Memory B cell (primary cell): ENCODE data around the gene THBS1.

Experiments used
- ATAC-seq: fragments of 150-1000 bp; cut with Tn5 transposase; 2 replicates; pipeline ENCODE4 v1.10.0; 2021; ENCODE audit warnings: low read depth, mild to moderate bottlenecking, moderate library complexity
- DNase-seq, 2 donors: peaks; one replicate each; pipeline ENCODE4 v3.0.0; 2022; ENCODE audit warnings: low spot score in 2 of 2
- H3K27ac Mint-ChIP-seq: one replicate; pipeline ENCODE4 v1.8.0; 2022; ENCODE audit warnings: mild to moderate bottlenecking, moderate library complexity, mixed read lengths
- H3K27me3 Mint-ChIP-seq: one replicate; pipeline ENCODE4 v1.8.0; 2022; ENCODE audit warnings: mixed read lengths
- H3K36me3 Mint-ChIP-seq: one replicate; pipeline ENCODE4 v1.8.0; 2022; ENCODE audit warnings: mild to moderate bottlenecking, mixed read lengths
- H3K4me1 Mint-ChIP-seq: one replicate; pipeline ENCODE4 v1.8.0; 2022; ENCODE audit warnings: mixed read lengths
- H3K4me3 Mint-ChIP-seq: one replicate; pipeline ENCODE4 v1.8.0; 2022; ENCODE audit warnings: mild to moderate bottlenecking, moderate library complexity, mixed read lengths
- H3K9me3 Mint-ChIP-seq: one replicate; pipeline ENCODE4 v1.8.0; 2022; ENCODE audit warnings: mixed read lengths

Gene THBS1

DNA sequence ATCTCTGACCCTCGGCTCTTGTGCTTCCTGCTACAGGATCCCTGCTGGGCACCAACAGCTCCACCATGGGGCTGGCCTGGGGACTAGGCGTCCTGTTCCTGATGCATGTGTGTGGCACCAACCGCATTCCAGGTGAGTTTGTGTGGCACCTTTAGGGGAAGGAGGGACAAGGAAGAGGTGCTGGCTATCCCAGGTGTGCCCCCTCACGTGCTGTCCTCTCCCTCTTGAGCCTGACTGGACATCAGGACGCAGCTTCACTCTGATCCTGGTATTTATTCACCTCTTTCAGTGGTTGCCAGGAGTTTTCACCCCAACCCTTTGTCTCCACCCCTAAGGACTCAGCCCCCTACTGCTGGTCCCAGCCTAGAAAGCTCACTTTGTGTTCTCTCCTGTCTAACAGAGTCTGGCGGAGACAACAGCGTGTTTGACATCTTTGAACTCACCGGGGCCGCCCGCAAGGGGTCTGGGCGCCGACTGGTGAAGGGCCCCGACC, 960 bp downstream of the THBS1 start:
- Mint-ChIP-seq H3K36me3 (no peaks in the 10 kb centered on the region), H3K27me3 (peaks cover 28% of the 10 kb centered on the region), H3K4me3 (peak overlapping the region; percentile 2), H3K9me3 (no peaks in the 10 kb centered on the region), H3K4me1 (peaks cover 3% of the 10 kb centered on the region), H3K27ac (no peak overlapping the region)
- DNase-seq (no peak), ATAC-seq (no peak)

DNA sequence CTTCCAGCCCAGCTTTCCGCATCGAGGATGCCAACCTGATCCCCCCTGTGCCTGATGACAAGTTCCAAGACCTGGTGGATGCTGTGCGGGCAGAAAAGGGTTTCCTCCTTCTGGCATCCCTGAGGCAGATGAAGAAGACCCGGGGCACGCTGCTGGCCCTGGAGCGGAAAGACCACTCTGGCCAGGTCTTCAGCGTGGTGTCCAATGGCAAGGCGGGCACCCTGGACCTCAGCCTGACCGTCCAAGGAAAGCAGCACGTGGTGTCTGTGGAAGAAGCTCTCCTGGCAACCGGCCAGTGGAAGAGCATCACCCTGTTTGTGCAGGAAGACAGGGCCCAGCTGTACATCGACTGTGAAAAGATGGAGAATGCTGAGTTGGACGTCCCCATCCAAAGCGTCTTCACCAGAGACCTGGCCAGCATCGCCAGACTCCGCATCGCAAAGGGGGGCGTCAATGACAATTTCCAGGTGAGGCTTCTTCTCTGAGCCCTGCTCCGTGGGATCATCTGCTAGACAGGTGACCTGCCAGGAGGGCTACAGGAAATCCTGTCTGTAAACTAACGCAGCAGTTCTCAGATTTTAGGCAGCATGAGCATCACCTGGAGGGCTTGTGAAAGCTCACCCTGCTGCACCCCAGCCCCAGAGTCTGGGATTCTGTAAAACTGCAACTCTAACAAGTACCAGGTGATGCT, 1.6 kb downstream of the THBS1 start:
- Mint-ChIP-seq H3K27ac (no peak overlapping the region), H3K4me1 (peaks cover 3% of the 10 kb centered on the region), H3K4me3 (no peak overlapping the region), H3K36me3 (no peaks in the 10 kb centered on the region), H3K27me3 (peaks cover 28% of the 10 kb centered on the region), H3K9me3 (no peaks in the 10 kb centered on the region)
- ATAC-seq (no peak), DNase-seq (no peak)

DNA sequence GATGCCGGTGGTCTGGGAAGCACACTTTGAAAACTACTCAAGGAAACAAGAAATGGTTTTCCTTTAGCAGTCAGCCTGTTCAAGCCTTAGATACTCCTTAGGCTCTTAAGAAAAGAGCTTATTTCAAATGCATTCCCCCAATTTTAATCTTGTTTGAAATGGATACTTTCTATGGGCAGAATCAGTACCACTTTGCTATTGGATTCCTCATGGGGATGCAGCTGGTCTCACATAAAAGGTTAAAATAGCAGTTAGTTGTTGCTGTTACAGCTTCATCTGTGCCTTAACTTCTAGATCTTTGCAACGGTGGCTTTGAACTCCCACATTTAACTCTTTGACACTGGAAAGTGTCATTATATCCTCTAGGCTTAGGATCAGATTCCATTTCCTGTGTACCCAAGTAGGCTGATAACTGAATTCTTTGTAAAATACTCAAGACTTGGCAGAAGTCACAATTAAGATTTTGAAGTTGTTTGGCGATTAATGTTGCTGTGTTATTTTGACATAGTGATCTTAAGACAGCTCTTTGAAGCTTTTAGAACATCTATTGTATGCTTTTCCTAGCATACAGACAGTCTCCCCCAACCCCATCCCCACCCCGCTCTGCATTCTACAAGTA, 2.2 kb downstream of the THBS1 start:
- Mint-ChIP-seq H3K9me3 (no peaks in the 10 kb centered on the region), H3K27ac (no peak overlapping the region), H3K4me3 (no peak overlapping the region), H3K4me1 (peaks cover 3% of the 10 kb centered on the region), H3K36me3 (no peaks in the 10 kb centered on the region), H3K27me3 (peaks cover 28% of the 10 kb centered on the region)
- ATAC-seq (no peak), DNase-seq (no peak)

DNA sequence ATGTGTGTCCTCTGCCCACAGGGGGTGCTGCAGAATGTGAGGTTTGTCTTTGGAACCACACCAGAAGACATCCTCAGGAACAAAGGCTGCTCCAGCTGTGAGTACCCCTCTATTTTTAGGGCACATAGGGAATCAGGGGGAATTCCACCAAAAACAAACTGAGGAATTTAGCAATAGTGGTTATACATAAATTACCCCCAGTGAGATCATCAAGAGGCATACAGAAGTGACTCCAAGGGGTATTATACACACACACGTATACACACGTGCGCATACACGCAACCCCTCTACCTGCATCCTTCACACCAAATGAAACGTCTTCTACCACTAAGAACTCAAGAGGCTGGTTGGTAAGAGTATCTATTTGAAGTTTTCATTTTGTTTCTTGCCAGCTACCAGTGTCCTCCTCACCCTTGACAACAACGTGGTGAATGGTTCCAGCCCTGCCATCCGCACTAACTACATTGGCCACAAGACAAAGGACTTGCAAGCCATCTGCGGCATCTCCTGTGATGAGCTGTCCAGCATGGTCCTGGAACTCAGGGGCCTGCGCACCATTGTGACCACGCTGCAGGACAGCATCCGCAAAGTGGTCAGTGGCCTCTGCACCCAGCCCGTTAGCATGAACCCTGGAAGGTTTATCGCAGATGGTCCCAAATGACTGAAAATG, 2.9 kb downstream of the THBS1 start:
- H3K27ac Mint-ChIP-seq = no peak overlapping the region
- DNase-seq = no peak
- no peaks in the 10 kb centered on the region for H3K9me3 Mint-ChIP-seq
- no peak for ATAC-seq
- H3K27me3 Mint-ChIP-seq = peaks cover 29% of the 10 kb centered on the region
- H3K36me3 Mint-ChIP-seq = no peaks in the 10 kb centered on the region
- no peak overlapping the region for H3K4me3 Mint-ChIP-seq
- peaks cover 3% of the 10 kb centered on the region for H3K4me1 Mint-ChIP-seq

DNA sequence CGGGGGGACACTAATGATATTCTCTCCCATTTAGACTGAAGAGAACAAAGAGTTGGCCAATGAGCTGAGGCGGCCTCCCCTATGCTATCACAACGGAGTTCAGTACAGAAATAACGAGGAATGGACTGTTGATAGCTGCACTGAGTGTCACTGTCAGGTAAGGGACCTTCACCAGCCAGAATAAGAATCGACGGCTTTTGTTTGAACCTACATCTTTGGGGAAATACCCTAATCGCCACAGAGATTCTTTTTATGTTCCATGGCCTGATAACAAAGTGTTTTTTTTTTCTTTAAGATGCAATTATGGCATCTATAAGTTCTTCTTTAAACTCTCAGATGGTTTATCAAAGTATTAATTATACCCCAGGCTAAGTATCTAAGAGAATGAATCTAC, 3.4 kb downstream of the THBS1 start:
- H3K4me1 Mint-ChIP-seq = peaks cover 3% of the 10 kb centered on the region
- ATAC-seq (no peak), DNase-seq (no peak)
- no peaks in the 10 kb centered on the region for H3K9me3 Mint-ChIP-seq
- H3K27ac Mint-ChIP-seq = no peak overlapping the region
- no peak overlapping the region for H3K4me3 Mint-ChIP-seq
- H3K27me3 Mint-ChIP-seq = peaks cover 27% of the 10 kb centered on the region
- no peaks in the 10 kb centered on the region for H3K36me3 Mint-ChIP-seq

DNA sequence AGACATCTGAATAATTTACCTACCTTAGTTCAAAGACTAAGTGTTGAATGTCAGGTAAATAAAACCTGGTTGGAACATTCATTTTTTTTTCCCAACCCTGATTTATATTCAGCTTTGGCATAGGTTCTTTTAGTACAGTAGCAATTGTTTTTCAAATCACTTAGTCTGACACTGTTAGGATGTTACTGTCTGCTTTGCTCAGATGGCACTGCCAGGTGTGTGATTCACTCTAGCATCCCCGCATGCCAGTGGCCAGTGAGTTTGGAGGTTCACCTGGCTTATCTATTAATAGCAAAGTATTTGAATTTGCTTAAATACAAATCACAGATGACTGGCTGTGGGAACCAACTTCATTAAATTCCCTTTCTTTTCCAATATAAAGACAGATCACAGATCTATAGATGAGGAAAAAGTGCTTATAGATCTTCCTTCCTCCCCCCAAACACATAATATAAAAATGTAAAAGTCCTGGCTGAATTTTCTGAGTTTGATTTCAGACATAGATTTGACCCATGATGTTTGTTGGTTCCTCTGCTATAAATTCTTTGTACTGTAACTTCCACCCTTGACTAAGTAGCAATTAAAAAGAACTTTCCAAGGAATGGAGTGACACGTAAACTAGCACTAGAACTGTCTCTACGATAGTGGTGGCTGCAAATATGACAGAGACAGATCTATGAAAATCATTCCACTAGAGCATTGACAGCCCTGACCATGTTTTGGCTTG, 3.9 kb downstream of the THBS1 start:
- H3K4me1 Mint-ChIP-seq = peaks cover 3% of the 10 kb centered on the region
- no peak overlapping the region for H3K27ac Mint-ChIP-seq
- DNase-seq (no peak), ATAC-seq (no peak)
- H3K36me3 Mint-ChIP-seq = no peaks in the 10 kb centered on the region
- H3K9me3 Mint-ChIP-seq = no peaks in the 10 kb centered on the region
- peaks cover 22% of the 10 kb centered on the region for H3K27me3 Mint-ChIP-seq
- no peak overlapping the region for H3K4me3 Mint-ChIP-seq

DNA sequence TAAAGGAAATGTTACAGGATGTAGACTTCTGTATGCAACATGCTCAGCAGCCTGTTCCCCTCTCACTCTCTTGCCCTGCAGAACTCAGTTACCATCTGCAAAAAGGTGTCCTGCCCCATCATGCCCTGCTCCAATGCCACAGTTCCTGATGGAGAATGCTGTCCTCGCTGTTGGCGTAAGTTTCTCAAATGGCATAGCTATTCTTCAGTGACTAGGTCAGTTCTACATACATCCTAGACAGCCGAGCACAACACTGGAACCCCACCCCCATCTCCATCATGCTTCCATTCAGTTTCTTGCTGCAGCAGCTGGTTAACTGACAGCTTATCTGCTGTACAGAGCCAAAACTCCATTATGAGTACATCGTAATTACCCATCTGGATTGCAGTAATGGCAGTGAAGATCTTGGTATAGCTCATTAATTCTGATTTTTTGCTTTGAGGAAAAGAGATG, 4.5 kb downstream of the THBS1 start:
- peaks cover 21% of the 10 kb centered on the region for H3K27me3 Mint-ChIP-seq
- no peak overlapping the region for H3K4me3 Mint-ChIP-seq
- H3K27ac Mint-ChIP-seq = no peak overlapping the region
- no peak for ATAC-seq
- H3K9me3 Mint-ChIP-seq = no peaks in the 10 kb centered on the region
- DNase-seq = no peak
- peaks cover 3% of the 10 kb centered on the region for H3K4me1 Mint-ChIP-seq
- no peaks in the 10 kb centered on the region for H3K36me3 Mint-ChIP-seq

DNA sequence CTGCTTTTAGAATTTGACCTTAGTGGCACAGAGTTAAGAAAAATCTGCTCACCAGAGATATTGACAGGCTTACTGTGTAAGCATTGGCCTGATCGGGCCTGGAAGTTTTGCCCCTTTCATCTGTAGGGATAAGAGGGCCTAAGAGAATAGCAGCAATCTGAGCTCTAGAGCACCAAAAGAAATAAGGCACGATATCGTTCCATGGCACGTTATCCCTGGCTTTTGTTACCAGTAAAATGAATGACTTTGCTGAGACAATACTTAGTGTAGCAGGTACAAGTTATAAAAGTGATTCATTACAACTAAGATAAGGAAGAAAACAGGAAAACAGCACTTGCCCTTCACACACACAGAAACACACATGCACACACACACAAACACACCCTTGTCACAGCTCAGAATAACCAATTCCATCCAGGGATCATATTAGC, 5.0 kb downstream of the THBS1 start:
- ATAC-seq (no peak), DNase-seq (no peak)
- peaks cover 3% of the 10 kb centered on the region for H3K4me1 Mint-ChIP-seq
- H3K4me3 Mint-ChIP-seq = no peak overlapping the region
- no peak overlapping the region for H3K27ac Mint-ChIP-seq
- peaks cover 21% of the 10 kb centered on the region for H3K27me3 Mint-ChIP-seq
- H3K36me3 Mint-ChIP-seq = no peaks in the 10 kb centered on the region
- no peaks in the 10 kb centered on the region for H3K9me3 Mint-ChIP-seq

DNA sequence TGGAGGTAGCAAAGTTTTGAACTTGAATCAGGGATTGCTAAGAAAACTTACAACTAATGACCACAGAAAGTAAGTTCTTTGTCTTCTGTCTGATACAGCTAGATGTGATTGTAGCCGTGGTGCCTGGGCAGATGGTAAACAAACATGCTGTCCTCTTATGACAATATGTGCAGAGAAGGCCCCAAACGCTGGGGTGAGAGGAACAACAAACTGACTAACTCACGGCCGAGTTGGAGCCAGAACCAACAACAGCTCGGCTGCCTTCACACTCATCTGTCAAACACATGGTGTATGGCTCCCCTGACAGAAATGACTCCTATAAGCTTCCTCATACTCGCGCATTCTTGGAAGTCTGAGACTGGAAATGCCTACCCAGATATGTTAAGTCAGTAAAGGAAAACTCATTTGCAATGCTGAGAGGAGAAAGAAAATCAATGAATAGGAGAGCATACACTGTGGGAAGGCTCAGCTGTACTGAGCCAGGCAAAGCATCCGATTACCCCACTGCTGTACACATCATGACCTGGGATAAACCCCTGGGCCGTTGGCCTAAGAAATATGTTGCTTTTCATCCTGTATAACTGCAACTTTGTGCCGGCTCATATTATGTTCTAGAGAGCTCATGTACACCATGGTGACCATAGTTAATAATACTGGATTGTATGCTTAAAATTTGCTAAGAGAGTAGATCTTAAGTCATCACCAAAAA, 5.7 kb downstream of the THBS1 start:
- ATAC-seq (no peak), DNase-seq (no peak)
- Mint-ChIP-seq H3K27ac (no peak overlapping the region), H3K9me3 (no peaks in the 10 kb centered on the region), H3K36me3 (no peaks in the 10 kb centered on the region), H3K4me3 (no peak overlapping the region), H3K4me1 (peaks cover 1% of the 10 kb centered on the region), H3K27me3 (peaks cover 19% of the 10 kb centered on the region)

DNA sequence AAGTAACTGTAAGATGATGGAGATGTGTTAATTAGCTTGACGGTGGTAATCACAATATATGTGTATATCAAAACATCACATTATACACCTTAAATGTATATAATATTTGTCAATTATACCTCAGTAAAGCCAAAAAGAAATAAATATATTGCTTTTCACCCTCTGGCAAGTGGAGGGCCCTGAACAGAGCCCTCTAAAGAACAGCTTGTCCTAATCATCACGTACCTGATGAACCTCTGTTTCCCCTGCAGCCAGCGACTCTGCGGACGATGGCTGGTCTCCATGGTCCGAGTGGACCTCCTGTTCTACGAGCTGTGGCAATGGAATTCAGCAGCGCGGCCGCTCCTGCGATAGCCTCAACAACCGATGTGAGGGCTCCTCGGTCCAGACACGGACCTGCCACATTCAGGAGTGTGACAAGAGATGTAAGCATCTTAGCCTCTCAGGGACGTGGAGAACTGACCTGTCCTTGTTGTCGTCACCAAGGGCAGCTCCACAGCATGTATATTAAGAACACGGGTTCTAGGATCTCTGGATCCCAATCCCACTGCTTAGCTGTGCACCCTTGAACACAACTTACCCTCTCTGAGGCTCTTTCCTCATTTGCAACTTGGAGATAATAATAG, 6.3 kb downstream of the THBS1 start:
- no peaks in the 10 kb centered on the region for H3K9me3 Mint-ChIP-seq
- no peaks in the 10 kb centered on the region for H3K4me1 Mint-ChIP-seq
- H3K36me3 Mint-ChIP-seq = no peaks in the 10 kb centered on the region
- DNase-seq = no peak
- H3K27me3 Mint-ChIP-seq = peaks cover 17% of the 10 kb centered on the region
- H3K4me3 Mint-ChIP-seq = no peak overlapping the region
- H3K27ac Mint-ChIP-seq = no peak overlapping the region
- ATAC-seq = no peak

DNA sequence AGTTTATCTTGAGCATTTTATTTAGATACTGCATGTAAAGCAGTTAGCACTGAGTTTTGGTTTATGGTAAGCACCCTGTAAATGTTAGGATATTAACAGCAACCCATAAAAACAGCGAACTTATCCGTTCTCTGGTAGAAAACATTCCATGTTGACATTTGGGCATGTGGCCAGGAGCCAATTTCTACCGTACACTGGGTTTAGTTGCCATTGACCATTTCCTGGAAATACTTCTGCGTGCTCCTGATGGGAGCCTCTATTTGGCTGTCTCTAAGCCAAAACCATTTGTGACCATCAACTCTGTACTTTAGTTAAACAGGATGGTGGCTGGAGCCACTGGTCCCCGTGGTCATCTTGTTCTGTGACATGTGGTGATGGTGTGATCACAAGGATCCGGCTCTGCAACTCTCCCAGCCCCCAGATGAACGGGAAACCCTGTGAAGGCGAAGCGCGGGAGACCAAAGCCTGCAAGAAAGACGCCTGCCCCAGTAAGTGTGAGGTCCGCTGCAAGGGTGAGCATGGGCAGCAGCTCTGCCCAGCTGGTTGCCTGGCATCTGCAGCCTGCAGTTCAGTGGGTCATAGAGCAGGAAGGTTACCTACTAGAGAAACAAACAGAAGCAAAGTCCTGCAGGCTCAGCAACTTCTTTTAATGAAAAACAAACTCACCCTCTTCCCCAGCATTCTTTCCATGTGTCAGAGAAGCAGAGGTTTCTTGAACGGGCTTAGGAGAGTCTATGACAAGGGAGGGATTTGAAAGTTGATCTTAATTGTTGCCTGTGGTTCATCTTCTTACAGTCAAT, 7.1 kb downstream of the THBS1 start:
- no peaks in the 10 kb centered on the region for H3K9me3 Mint-ChIP-seq
- no peaks in the 10 kb centered on the region for H3K4me1 Mint-ChIP-seq
- no peak overlapping the region for H3K27ac Mint-ChIP-seq
- no peaks in the 10 kb centered on the region for H3K36me3 Mint-ChIP-seq
- no peak overlapping the region for H3K4me3 Mint-ChIP-seq
- DNase-seq (no peak), ATAC-seq (no peak)
- peaks cover 15% of the 10 kb centered on the region for H3K27me3 Mint-ChIP-seq

DNA sequence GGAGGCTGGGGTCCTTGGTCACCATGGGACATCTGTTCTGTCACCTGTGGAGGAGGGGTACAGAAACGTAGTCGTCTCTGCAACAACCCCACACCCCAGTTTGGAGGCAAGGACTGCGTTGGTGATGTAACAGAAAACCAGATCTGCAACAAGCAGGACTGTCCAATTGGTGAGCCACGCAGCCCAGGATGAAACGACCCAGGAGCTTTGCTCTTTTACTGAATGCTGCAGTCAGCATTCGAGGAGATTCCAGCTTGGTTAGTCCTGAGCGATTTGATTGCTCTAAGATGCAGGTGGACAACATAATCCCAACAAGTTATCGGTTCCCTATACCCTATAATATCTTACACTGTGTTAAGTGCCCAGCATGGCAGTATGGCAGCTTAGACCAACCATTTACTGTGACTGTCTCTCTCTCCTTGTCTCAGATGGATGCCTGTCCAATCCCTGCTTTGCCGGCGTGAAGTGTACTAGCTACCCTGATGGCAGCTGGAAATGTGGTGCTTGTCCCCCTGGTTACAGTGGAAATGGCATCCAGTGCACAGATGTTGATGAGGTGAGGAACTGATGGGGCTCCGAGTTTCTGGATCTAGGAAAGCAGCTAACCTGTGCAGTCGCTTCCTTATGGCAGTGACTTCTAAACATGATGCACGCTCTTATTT, 7.8 kb downstream of the THBS1 start:
- no peaks in the 10 kb centered on the region for H3K36me3 Mint-ChIP-seq
- ATAC-seq (no peak), DNase-seq (no peak)
- no peak overlapping the region for H3K27ac Mint-ChIP-seq
- peaks cover 10% of the 10 kb centered on the region for H3K27me3 Mint-ChIP-seq
- no peaks in the 10 kb centered on the region for H3K4me1 Mint-ChIP-seq
- no peak overlapping the region for H3K4me3 Mint-ChIP-seq
- H3K9me3 Mint-ChIP-seq = no peaks in the 10 kb centered on the region
